Measurements from ENCODE around the gene HARS1. TPM values are rescaled to one million over a fixed set of nuclear protein-coding genes. Genes with fewer than 3 reads are reported as not detected.

The HARS1 gene
- total RNA-seq, 1 experiment from 2014 or later, result 55.6 TPM

- TF ChIP-seq FOXJ3 (CRISPR knock-in tag; IDR thresholded peaks at IDR 0.05; ENCODE audit: borderline replicate concordance) (no peak), HMGA2 (CRISPR knock-in tag; IDR thresholded peaks at IDR 0.05) (no peak)
Measured at GRCh38 chr5:140737486-140737885, 46.3 kb upstream of the HARS1 start (continued).

- no peaks in the 10 kb centered on the region for H3K36me3 Mint-ChIP-seq
- no peak for TF ChIP-seq GABPB1 (CRISPR knock-in tag; IDR thresholded peaks at IDR 0.05)
- no peak for TF ChIP-seq MAX (CRISPR knock-in tag; IDR thresholded peaks at IDR 0.05)
- no peak for TF ChIP-seq ETV6 (CRISPR knock-in tag; IDR thresholded peaks at IDR 0.05)
- no peak for TF ChIP-seq IRF1 (CRISPR knock-in tag; IDR thresholded peaks at IDR 0.05)
- TF ChIP-seq AR (CRISPR knock-in tag; IDR thresholded peaks at IDR 0.05), result no peak
- no peak for TF ChIP-seq ZNF671 (CRISPR knock-in tag; IDR thresholded peaks at IDR 0.05)
- TF ChIP-seq FOXK1 (CRISPR knock-in tag; IDR thresholded peaks at IDR 0.05), result no peak
- TF ChIP-seq E2F4 (CRISPR knock-in tag; IDR thresholded peaks at IDR 0.05; ENCODE audit: borderline replicate concordance, low read depth), result no peak
- no peak for TF ChIP-seq CREM (CRISPR knock-in tag; IDR thresholded peaks at IDR 0.05)
- no peak for TF ChIP-seq AFF4 (CRISPR knock-in tag; IDR thresholded peaks at IDR 0.05; ENCODE audit: borderline replicate concordance)
- TF ChIP-seq ZNF512 (CRISPR knock-in tag; IDR thresholded peaks at IDR 0.05; ENCODE audit: borderline replicate concordance), result no peak
- no peaks in the 10 kb centered on the region for H3K4me1 Mint-ChIP-seq
- no peak overlapping the region for H3K4me3 Mint-ChIP-seq
- peaks cover 9% of the 10 kb centered on the region for H3K9me3 Mint-ChIP-seq
- H3K27me3 Mint-ChIP-seq (ENCODE audit: low read depth), result peaks cover 16% of the 10 kb centered on the region
- H3K27ac Mint-ChIP-seq, result no peak overlapping the region
- CTCF ChIA-PET, result interaction anchor here (1.9 kb wide), 1 partner anchor 8 kb away, joined by 5 read pairs; no protein-coding TSS in a partner anchor
- peak; percentile 47; the same call in 1 of the 2 replicates for ATAC-seq
- POLR2A ChIA-PET, result no interaction called here
- DNase-seq (ENCODE audit: low spot score), result no peak
Measured at GRCh38 chr5:140734354-140734753, 43.2 kb upstream of the HARS1 start.

GRCh38 chr5:140733098-140733497 is 41.9 kb upstream of the HARS1 start:
- Mint-ChIP-seq H3K27me3 (ENCODE audit: low read depth) (peaks cover 16% of the 10 kb centered on the region), H3K27ac (no peak overlapping the region), H3K36me3 (no peaks in the 10 kb centered on the region), H3K9me3 (peaks cover 9% of the 10 kb centered on the region), H3K4me1 (no peaks in the 10 kb centered on the region), H3K4me3 (no peak overlapping the region)
- CTCF ChIA-PET, result interaction anchor here (0.7 kb wide), 1 partner anchor 136 kb away, joined by 3 read pairs; the partner anchor contains the start of gene PCDHA11
- no peak for ATAC-seq
- DNase-seq (ENCODE audit: low spot score), result no peak
- POLR2A ChIA-PET, result no interaction called here
- TF ChIP-seq USF2 (CRISPR knock-in tag; IDR thresholded peaks at IDR 0.05) (no peak), PREB (CRISPR knock-in tag; IDR thresholded peaks at IDR 0.05; ENCODE audit: borderline replicate concordance) (no peak), AFF4 (CRISPR knock-in tag; IDR thresholded peaks at IDR 0.05; ENCODE audit: borderline replicate concordance) (no peak), MYBL2 (CRISPR knock-in tag; IDR thresholded peaks at IDR 0.05) (no peak)
